ENCODE data around the gene DPH5.

GRCh38 chr1:101000131-101000873 lies 25.3 kb downstream of the DPH5 start:
- TF ChIP-seq POLR2AphosphoS5 (IDR thresholded peaks at IDR 0.05; ENCODE audit: low read depth, low read length): no peak
- TF ChIP-seq POLR2A (IDR thresholded peaks at IDR 0.05; ENCODE audit: low read depth, low read length): no peak
- TF ChIP-seq TAF1 (IDR thresholded peaks at IDR 0.05; ENCODE audit: borderline replicate concordance, low read depth, low read length): no peak

All from GM12892 (cell line).